ENCODE measurements around the gene TMX2. TPM values are rescaled to one million over a fixed set of nuclear protein-coding genes. Genes with fewer than 3 reads are reported as not detected.

Gene TMX2
- polyA plus RNA-seq, 4 donors = 43.4 to 152 (median 81.3) TPM

DNA sequence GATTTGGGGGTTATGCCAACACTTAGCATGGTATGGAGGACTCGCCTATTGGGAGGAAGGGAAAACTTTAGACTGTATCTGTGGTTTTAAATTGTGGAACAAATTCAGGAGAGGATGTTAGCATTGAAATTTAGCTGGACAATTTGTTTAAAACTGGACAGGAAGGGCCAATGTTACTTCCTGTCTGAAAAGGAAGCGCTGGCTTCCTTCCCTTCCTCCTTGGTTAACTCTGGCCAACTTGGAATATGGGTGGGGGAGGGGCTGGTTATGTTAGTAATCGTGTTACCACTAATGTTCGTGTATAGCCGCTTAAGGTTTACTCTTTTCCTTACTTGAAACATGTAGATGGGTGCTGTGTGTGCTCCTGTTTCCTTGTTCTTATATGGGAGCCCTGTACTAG lies 63.1 kb downstream of the TMX2 start:
- Histone ChIP-seq H3K27me3 (ENCODE audit: control insufficient read depth in 3 of 3, insufficient read depth in 3 of 3, low read length in 3 of 3) (no peaks in the 10 kb centered on the region), H3K36me3 (ENCODE audit: control insufficient read depth in 3 of 3, insufficient read depth in 2 of 3, low read depth in 1 of 3, low read length in 3 of 3) (peaks cover 0 to 9% (median 2%) of the 10 kb centered on the region in 3 donors), H3K27ac (ENCODE audit: low read depth in 1 of 3, low read length in 2 of 3) (peak overlapping the region; percentile 86 to 95 (median 86)), H3K4me1 (ENCODE audit: control insufficient read depth in 3 of 3, insufficient read depth in 2 of 3, low read depth in 1 of 3, low read length in 2 of 3) (peaks cover 21 to 59% (median 47%) of the 10 kb centered on the region in 3 donors), H3K9me3 (ENCODE audit: control insufficient read depth in 2 of 2, insufficient read depth in 1 of 2, low read depth in 1 of 2, low read length in 1 of 2) (no peaks in the 10 kb centered on the region), H3K4me3 (ENCODE audit: low read depth in 1 of 3, low read length in 3 of 3) (no peak overlapping the region)
- WGBS, 3 donors = 36 to 43% (median 38%) methylated on average over 5 of the region's 5 CpGs
- DNase-seq (no peak), FAIRE-seq (no peak)

DNA sequence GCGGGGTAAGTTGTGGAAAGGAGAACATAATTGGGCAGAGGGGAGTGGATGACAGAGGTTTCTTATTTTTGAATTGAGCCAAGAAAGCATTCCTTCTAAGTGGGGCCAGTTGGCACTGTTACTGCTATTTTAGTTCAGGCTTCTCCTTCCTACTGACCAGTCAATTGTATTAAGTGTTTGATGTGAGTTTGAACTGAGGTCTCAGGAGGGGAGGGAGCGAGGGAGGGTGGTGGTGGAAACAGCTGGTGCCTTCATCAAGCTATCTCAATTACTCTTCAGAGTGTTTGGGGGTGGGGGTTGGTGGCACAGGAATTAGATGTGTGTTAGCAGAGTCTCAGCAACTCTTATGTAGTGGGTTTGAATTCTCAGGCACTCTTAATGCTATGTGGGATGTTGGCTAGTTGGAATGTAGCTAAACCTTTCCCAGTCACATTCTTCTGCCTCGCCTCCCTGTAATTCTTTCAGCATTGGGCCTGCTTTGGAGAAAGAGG lies 63.7 kb downstream of the TMX2 start:
- Histone ChIP-seq H3K4me1 (ENCODE audit: control insufficient read depth in 3 of 3, insufficient read depth in 2 of 3, low read depth in 1 of 3, low read length in 2 of 3) (peaks cover 21 to 65% (median 47%) of the 10 kb centered on the region in 3 donors), H3K27ac (ENCODE audit: low read depth in 1 of 3, low read length in 2 of 3) (peak overlapping the region; percentile 86 to 95 (median 86)), H3K27me3 (ENCODE audit: control insufficient read depth in 3 of 3, insufficient read depth in 3 of 3, low read length in 3 of 3) (no peaks in the 10 kb centered on the region), H3K36me3 (ENCODE audit: control insufficient read depth in 3 of 3, insufficient read depth in 2 of 3, low read depth in 1 of 3, low read length in 3 of 3) (peaks cover 0 to 12% (median 2%) of the 10 kb centered on the region in 3 donors), H3K9me3 (ENCODE audit: control insufficient read depth in 2 of 2, insufficient read depth in 1 of 2, low read depth in 1 of 2, low read length in 1 of 2) (no peaks in the 10 kb centered on the region), H3K4me3 (ENCODE audit: low read depth in 1 of 3, low read length in 3 of 3) (no peak overlapping the region)
- DNase-seq = no peak
- 48 to 51% (median 49%) methylated on average over 3 of the region's 3 CpGs for WGBS, 3 donors
- no peak for FAIRE-seq

DNA sequence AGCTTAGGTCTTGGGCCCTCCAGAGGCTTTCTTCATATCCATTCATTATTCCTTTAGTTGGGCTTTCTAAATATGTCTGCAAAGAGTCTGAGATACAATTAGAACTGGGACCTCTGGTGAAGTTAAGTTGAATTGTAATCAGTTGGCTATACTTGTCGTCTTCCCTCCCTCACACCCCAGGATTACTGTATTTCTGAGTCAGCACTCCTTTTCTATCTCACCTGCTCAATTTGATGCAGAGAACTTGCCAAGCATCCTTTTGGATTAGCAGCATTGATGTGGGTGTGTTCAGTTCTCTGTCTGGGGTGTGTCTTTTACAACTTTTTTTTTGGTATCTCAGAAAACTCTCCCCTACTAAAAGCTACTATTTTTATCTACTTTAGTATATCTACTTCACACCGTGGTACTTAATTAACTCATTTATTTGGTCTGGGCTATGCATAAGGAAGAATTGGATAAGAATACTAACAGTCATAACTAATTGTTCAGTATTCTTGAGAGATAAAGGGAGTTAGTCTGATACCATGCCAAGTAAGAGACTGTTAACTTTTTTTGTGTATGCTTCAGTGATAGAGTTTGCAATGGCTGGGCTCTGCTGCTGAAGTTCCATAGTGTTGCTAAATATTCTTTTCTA lies 64.3 kb downstream of the TMX2 start:
- DNase-seq (no peak), FAIRE-seq (no peak)
- H3K27ac ChIP-seq (ENCODE audit: low read depth in 1 of 3, low read length in 2 of 3) = peak overlapping the region; percentile 89 to 98 (median 95)
- peaks cover 0 to 16% (median 2%) of the 10 kb centered on the region in 3 donors for H3K36me3 ChIP-seq (ENCODE audit: control insufficient read depth in 3 of 3, insufficient read depth in 2 of 3, low read depth in 1 of 3, low read length in 3 of 3)
- no peak overlapping the region for H3K4me3 ChIP-seq (ENCODE audit: low read depth in 1 of 3, low read length in 3 of 3)
- no peaks in the 10 kb centered on the region for H3K27me3 ChIP-seq (ENCODE audit: control insufficient read depth in 3 of 3, insufficient read depth in 3 of 3, low read length in 3 of 3)
- WGBS, 3 donors = 21 to 35% (median 29%) methylated on average over 2 of the region's 2 CpGs
- peaks cover 23 to 71% (median 51%) of the 10 kb centered on the region in 3 donors for H3K4me1 ChIP-seq (ENCODE audit: control insufficient read depth in 3 of 3, insufficient read depth in 2 of 3, low read depth in 1 of 3, low read length in 2 of 3)
- H3K9me3 ChIP-seq (ENCODE audit: control insufficient read depth in 2 of 2, insufficient read depth in 1 of 2, low read depth in 1 of 2, low read length in 1 of 2) = no peaks in the 10 kb centered on the region

DNA sequence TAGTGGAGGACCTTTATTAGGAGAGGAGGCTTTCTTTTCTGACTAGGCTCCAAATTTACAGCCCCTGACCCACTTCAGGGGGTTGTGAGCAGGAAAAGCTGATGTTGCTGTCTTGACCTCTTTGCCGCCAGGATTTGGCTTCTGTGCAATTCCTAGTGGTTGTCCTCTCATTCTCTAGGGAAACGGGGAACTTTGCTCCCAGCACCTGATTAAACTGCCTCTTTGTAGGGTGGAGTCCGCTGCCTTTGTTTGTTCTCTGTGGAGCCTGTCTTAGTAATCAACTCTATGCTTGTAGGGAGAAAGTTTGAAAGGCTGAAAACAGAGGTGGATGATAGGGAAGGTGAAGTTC lies 65.5 kb downstream of the TMX2 start:
- FAIRE-seq = no peak
- Histone ChIP-seq H3K27me3 (ENCODE audit: control insufficient read depth in 3 of 3, insufficient read depth in 3 of 3, low read length in 3 of 3) (no peaks in the 10 kb centered on the region), H3K4me1 (ENCODE audit: control insufficient read depth in 3 of 3, insufficient read depth in 2 of 3, low read depth in 1 of 3, low read length in 2 of 3) (peaks cover 20 to 79% (median 51%) of the 10 kb centered on the region in 3 donors), H3K9me3 (ENCODE audit: control insufficient read depth in 2 of 2, insufficient read depth in 1 of 2, low read depth in 1 of 2, low read length in 1 of 2) (no peaks in the 10 kb centered on the region), H3K27ac (ENCODE audit: low read depth in 1 of 3, low read length in 2 of 3) (peak overlapping the region; percentile 89 to 98 (median 95)), H3K36me3 (ENCODE audit: control insufficient read depth in 3 of 3, insufficient read depth in 2 of 3, low read depth in 1 of 3, low read length in 3 of 3) (peaks cover 0 to 16% (median 0%) of the 10 kb centered on the region in 3 donors), H3K4me3 (ENCODE audit: low read depth in 1 of 3, low read length in 3 of 3) (peak overlapping the region in 1 of 3 donors; percentile 26)
- DNase-seq = peak; percentile 92 to 97
- WGBS, 3 donors = 15 to 26% (median 24%) methylated on average over 3 of the region's 3 CpGs

DNA sequence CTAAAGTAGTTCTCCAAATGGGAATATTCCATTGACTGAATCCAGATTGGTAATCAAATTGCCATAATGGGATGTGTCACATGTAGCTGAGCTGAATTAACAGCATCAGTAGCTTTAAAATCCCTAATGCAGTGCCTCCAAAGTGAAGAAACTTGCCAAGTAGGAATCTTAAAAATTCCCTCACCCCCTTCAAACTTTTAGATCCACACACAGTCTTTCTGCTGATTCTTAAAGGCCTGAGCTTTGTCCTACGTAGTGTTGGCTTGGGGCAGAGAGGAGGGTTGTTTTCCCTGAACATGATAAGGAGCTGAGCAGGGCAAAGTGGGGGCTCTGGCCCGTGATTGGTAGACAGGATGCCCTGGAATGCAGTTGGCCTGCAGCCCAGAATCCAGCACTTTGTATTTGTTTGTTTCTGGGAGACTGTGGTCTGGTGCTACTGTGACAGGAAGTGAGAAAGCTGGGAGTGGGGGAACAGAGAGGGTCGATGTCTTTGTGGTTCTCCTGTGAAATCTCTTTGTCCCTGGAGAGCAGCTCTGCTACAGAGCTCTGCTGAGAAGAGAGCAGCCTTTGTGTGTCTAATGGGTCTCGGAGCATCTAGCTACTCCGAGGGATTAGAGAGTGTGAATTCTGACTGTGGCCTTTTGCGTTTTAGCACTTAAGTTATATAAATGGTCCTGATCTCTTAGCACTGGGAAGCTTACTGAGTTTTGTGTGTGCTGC lies 66.1 kb downstream of the TMX2 start:
- peak overlapping the region in 2 of 3 donors; percentile 11 to 26 for H3K4me3 ChIP-seq (ENCODE audit: low read depth in 1 of 3, low read length in 3 of 3)
- 6 to 17% (median 15%) methylated on average over 6 of the region's 6 CpGs for WGBS, 3 donors
- peak overlapping the region; percentile 89 to 98 (median 95) for H3K27ac ChIP-seq (ENCODE audit: low read depth in 1 of 3, low read length in 2 of 3)
- H3K4me1 ChIP-seq (ENCODE audit: control insufficient read depth in 3 of 3, insufficient read depth in 2 of 3, low read depth in 1 of 3, low read length in 2 of 3) = peaks cover 20 to 79% (median 51%) of the 10 kb centered on the region in 3 donors
- peaks cover 0 to 16% (median 0%) of the 10 kb centered on the region in 3 donors for H3K36me3 ChIP-seq (ENCODE audit: control insufficient read depth in 3 of 3, insufficient read depth in 2 of 3, low read depth in 1 of 3, low read length in 3 of 3)
- DNase-seq (peak; percentile 95 to 98), FAIRE-seq (no peak)
- no peaks in the 10 kb centered on the region for H3K9me3 ChIP-seq (ENCODE audit: control insufficient read depth in 2 of 2, insufficient read depth in 1 of 2, low read depth in 1 of 2, low read length in 1 of 2)
- H3K27me3 ChIP-seq (ENCODE audit: control insufficient read depth in 3 of 3, insufficient read depth in 3 of 3, low read length in 3 of 3) = no peaks in the 10 kb centered on the region

DNA sequence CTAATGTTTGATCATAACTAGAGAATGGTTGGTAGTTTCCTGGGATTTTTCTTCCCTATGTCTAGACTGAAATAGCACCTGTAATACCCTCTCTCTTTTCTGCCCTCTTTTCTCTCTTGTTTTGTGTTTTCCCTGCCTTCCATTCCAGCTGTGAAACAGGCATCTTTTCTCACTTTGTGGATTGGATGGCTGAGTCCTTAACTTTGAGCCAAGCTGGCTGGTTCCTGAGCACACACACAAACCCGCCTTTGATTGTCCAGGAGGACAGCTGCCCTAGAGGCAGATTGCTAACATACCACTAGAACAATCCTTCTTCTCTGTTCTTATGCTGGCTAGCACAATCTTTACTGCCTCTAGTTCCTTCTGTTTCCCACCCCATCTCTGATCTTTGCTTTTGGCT lies 66.9 kb downstream of the TMX2 start:
- Histone ChIP-seq H3K27ac (ENCODE audit: low read depth in 1 of 3, low read length in 2 of 3) (peak overlapping the region; percentile 89 to 98 (median 95)), H3K9me3 (ENCODE audit: control insufficient read depth in 2 of 2, insufficient read depth in 1 of 2, low read depth in 1 of 2, low read length in 1 of 2) (no peaks in the 10 kb centered on the region), H3K36me3 (ENCODE audit: control insufficient read depth in 3 of 3, insufficient read depth in 2 of 3, low read depth in 1 of 3, low read length in 3 of 3) (peaks cover 0 to 21% (median 2%) of the 10 kb centered on the region in 3 donors), H3K4me3 (ENCODE audit: low read depth in 1 of 3, low read length in 3 of 3) (no peak overlapping the region), H3K27me3 (ENCODE audit: control insufficient read depth in 3 of 3, insufficient read depth in 3 of 3, low read length in 3 of 3) (no peaks in the 10 kb centered on the region), H3K4me1 (ENCODE audit: control insufficient read depth in 3 of 3, insufficient read depth in 2 of 3, low read depth in 1 of 3, low read length in 2 of 3) (peaks cover 18 to 87% (median 46%) of the 10 kb centered on the region in 3 donors)
- DNase-seq = peak in 1 of 2 donors; percentile 48
- FAIRE-seq = no peak
- WGBS, 3 donors = 20 to 50% (median 29%) methylated on average over 1 of the region's 1 CpG

DNA sequence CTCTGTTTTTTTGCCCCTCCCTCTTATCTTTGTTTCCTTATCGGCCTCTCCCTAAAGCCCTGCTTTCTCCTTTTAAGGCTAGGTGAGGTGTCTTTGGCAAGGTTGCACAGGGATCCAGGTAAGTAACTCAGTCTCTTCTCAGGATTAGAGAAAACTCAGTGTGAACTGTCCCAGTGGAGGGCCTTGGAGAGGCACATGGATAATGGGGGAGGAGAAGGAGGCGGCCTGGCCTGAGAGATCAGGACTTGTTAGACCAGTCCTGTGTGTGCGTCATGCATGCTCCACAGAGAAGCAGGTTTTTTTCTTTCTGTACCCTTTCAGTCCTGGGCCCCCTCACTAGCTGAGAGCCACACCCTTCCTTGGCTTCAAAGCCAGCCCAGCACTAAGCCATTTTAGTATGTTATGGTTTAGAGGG lies 69.1 kb downstream of the TMX2 start:
- Histone ChIP-seq H3K9me3 (ENCODE audit: control insufficient read depth in 2 of 2, insufficient read depth in 1 of 2, low read depth in 1 of 2, low read length in 1 of 2) (no peaks in the 10 kb centered on the region), H3K4me1 (ENCODE audit: control insufficient read depth in 3 of 3, insufficient read depth in 2 of 3, low read depth in 1 of 3, low read length in 2 of 3) (peaks cover 8 to 88% (median 30%) of the 10 kb centered on the region in 3 donors), H3K36me3 (ENCODE audit: control insufficient read depth in 3 of 3, insufficient read depth in 2 of 3, low read depth in 1 of 3, low read length in 3 of 3) (peaks cover 0 to 21% (median 2%) of the 10 kb centered on the region in 3 donors), H3K27ac (ENCODE audit: low read depth in 1 of 3, low read length in 2 of 3) (peak overlapping the region; percentile 89 to 95 (median 95)), H3K4me3 (ENCODE audit: low read depth in 1 of 3, low read length in 3 of 3) (no peak overlapping the region), H3K27me3 (ENCODE audit: control insufficient read depth in 3 of 3, insufficient read depth in 3 of 3, low read length in 3 of 3) (no peaks in the 10 kb centered on the region)
- no peak for FAIRE-seq
- DNase-seq = peak; percentile 87 to 91
- 13 to 56% (median 29%) methylated on average over 3 of the region's 3 CpGs for WGBS, 3 donors

DNA sequence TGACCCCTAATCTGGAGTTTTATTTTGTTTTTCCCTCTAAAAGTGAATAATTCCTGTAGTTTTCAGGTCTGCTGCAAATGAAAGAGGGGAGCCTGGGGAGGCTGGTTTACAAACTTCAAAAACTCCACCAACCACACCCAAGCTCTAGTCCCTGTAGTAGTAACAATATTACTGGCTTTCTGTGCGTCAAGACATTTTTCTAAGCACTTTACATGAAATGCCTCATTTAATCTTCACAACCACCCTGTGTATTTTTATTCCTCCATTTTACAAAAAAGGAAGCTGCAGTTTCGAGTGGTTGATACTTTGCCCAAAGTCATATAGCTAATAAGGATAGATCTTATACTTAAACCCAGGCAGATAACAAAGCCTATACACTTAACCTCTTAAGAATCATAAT lies 72.7 kb downstream of the TMX2 start:
- H3K27ac ChIP-seq (ENCODE audit: low read depth in 1 of 3, low read length in 2 of 3) = peak overlapping the region; percentile 43 to 86 (median 71)
- no peak overlapping the region for H3K4me3 ChIP-seq (ENCODE audit: low read depth in 1 of 3, low read length in 3 of 3)
- H3K9me3 ChIP-seq (ENCODE audit: control insufficient read depth in 2 of 2, insufficient read depth in 1 of 2, low read depth in 1 of 2, low read length in 1 of 2) = no peaks in the 10 kb centered on the region
- no peak for DNase-seq
- FAIRE-seq = no peak
- WGBS, 3 donors = 47 to 60% (median 57%) methylated on average over 2 of the region's 2 CpGs
- no peaks in the 10 kb centered on the region for H3K27me3 ChIP-seq (ENCODE audit: control insufficient read depth in 3 of 3, insufficient read depth in 3 of 3, low read length in 3 of 3)
- H3K4me1 ChIP-seq (ENCODE audit: control insufficient read depth in 3 of 3, insufficient read depth in 2 of 3, low read depth in 1 of 3, low read length in 2 of 3) = peaks cover 14 to 86% (median 28%) of the 10 kb centered on the region in 3 donors
- peaks cover 0 to 15% (median 2%) of the 10 kb centered on the region in 3 donors for H3K36me3 ChIP-seq (ENCODE audit: control insufficient read depth in 3 of 3, insufficient read depth in 2 of 3, low read depth in 1 of 3, low read length in 3 of 3)

Measured in small intestine (tissue), 7 donors.